Skeletal muscle tissue (tissue), 4 donors: ENCODE measurements around the gene TNK1. TPM values are rescaled to one million over a fixed set of nuclear protein-coding genes. Genes with fewer than 3 reads are reported as not detected.
"Not testable (repeated sequence)": the region's sequence is repeated elsewhere in the genome, so short reads cannot be mapped to it uniquely, and the experiment has no call there.

Source experiments
- H3K27ac ChIP-seq: one replicate; pipeline ENCODE4 v1.7.0; 2013; ENCODE audit warnings: mild to moderate bottlenecking, low read depth, low read length, inconsistent platforms
- H3K27me3 ChIP-seq, 3 donors: one replicate each; pipeline ENCODE4 v1.7.0; 2013; ENCODE audit warnings: low read length in 3 of 3; ENCODE audit not compliant: control insufficient read depth in 3 of 3, insufficient read depth in 3 of 3
- H3K36me3 ChIP-seq, 3 donors: one replicate each; pipeline ENCODE4 v1.7.0; 2013; ENCODE audit warnings: low read length in 3 of 3; ENCODE audit not compliant: control insufficient read depth in 3 of 3, insufficient read depth in 3 of 3
- H3K4me1 ChIP-seq, 3 donors: one replicate each; pipeline ENCODE4 v1.7.0; 2013; ENCODE audit warnings: low read length in 3 of 3, mild to moderate bottlenecking in 3 of 3; ENCODE audit not compliant: control insufficient read depth in 3 of 3, insufficient read depth in 3 of 3
- H3K4me3 ChIP-seq, 3 donors: one replicate each; pipeline ENCODE4 v1.7.0; 2013; ENCODE audit warnings: low read length in 3 of 3
- H3K9ac ChIP-seq, 3 donors: one replicate each; pipeline ENCODE4 v1.7.0; 2013; ENCODE audit warnings: low read length in 3 of 3, mild to moderate bottlenecking in 3 of 3, moderate library complexity in 2 of 3, low read depth in 1 of 3
- H3K9me3 ChIP-seq, 3 donors: one replicate each; pipeline ENCODE4 v1.7.0; 2013; ENCODE audit warnings: low read length in 3 of 3; ENCODE audit not compliant: control insufficient read depth in 3 of 3
- total RNA-seq: library from RNA; depleted of rRNA; stranded (reverse); fragments of >200 nt; gene quantifications from one replicate; pipeline ENCODE4 v1.2.3, GENCODE V29; 2014
- donor health status: Osteomylitis.

Gene TNK1
- total RNA-seq, 1 donor from 2014 or later: not detected

- no peaks in the 10 kb centered on the region for H3K27me3 ChIP-seq
- no peaks in the 10 kb centered on the region for H3K36me3 ChIP-seq
- H3K27ac ChIP-seq: no peak within 1 kb of the TSS
- H3K4me3 ChIP-seq: peak within 1 kb of the TSS in 1 of 3 donors; percentile 40
- H3K9ac ChIP-seq: peak within 1 kb of the TSS in 2 of 3 donors; percentile 14 to 55
- peaks cover 25 to 61% (median 43%) of the 10 kb centered on the region in 3 donors for H3K4me1 ChIP-seq
- H3K9me3 ChIP-seq: no peaks in the 10 kb centered on the region
Observed at GRCh38 chr17:7355053-7355452, 25.8 kb upstream of the TNK1 start, which contains the start of gene TMEM95. Gene TMEM95 (plus strand): TSS chr17:7355156. CDS start chr17:7355205, 49 bp downstream.

DNA sequence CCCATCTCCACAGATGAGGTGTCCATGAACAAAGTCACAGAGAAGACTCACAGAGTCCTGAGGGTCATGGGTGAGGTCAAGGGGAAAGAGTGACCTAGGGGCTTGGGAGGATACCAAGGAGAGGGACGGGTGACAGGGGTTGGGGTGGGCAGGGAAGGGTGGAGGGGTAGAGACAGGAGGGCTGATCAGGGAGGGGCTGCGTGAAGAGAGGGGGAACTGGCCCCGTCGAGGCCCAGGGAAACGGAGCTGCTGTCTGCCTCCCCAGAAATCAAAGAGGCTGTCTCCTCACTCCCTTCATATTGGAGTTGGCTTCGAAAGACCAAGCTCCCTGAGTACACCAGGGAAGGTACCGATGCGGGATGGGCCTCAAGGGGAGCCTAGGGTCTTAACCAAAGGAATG lies 25.3 kb upstream of the TNK1 start:
- no peak overlapping the region for H3K27ac ChIP-seq
- H3K4me3 ChIP-seq: no peak overlapping the region
- H3K36me3 ChIP-seq: no peaks in the 10 kb centered on the region
- H3K27me3 ChIP-seq: no peaks in the 10 kb centered on the region
- no peak overlapping the region for H3K9ac ChIP-seq
- H3K9me3 ChIP-seq: no peaks in the 10 kb centered on the region
- H3K4me1 ChIP-seq: peaks cover 25 to 58% (median 40%) of the 10 kb centered on the region in 3 donors

- Histone ChIP-seq H3K27ac (peak overlapping the region; percentile 41), H3K27me3 (no peaks in the 10 kb centered on the region), H3K36me3 (no peaks in the 10 kb centered on the region), H3K4me3 (no peak overlapping the region), H3K9ac (peak overlapping the region in 1 of 3 donors; percentile 40), H3K4me1 (peaks cover 25 to 53% (median 36%) of the 10 kb centered on the region in 3 donors), H3K9me3 (no peaks in the 10 kb centered on the region)
Observed at GRCh38 chr17:7356072-7356549, 24.8 kb upstream of the TNK1 start.

DNA sequence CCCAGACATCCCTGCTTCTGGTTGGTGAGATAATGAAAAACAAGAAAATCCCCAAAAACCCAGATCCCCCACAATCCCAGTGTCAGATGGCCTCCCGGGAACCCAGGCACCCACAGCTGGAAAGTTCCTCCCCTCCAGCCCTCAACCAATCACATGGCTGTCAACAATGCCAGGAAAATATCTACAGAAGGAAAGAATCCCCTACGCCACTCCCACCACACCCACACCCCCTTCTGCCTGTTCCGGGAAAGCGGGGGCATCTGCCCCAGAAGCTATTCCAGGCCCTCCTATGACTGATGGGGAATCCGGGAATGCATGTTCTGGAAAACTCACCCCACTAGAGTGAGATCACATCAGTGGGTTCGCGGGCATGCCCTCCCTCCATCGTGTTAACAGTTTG lies 24.1 kb upstream of the TNK1 start:
- H3K9me3 ChIP-seq: no peaks in the 10 kb centered on the region
- peak overlapping the region in 2 of 3 donors; percentile 39 to 40 for H3K9ac ChIP-seq
- peak overlapping the region; percentile 41 for H3K27ac ChIP-seq

DNA sequence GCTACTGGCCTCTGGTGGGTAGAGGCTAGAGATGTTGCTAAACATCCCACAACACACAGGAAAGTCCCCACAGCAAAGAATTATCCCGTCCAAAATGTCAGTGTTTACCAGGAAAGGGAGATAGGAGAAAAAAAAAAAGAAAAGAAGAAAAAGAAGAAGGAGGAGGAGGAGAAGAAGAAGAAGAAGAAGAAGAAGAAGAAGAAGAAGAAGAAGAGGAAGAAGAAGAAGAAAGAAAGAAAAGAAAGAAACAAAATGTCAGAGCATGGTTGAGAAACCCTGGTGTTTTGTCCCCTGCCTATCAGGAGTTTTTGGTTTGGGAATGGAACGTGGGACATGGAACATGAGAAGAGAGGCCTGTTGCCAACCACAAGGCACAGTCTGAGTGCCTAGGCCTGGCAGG lies 23.5 kb upstream of the TNK1 start:
- Histone ChIP-seq H3K36me3 (no peaks in the 10 kb centered on the region), H3K4me1 (peaks cover 24 to 50% (median 32%) of the 10 kb centered on the region in 3 donors), H3K9me3 (no peaks in the 10 kb centered on the region), H3K9ac (peak overlapping the region in 1 of 3 donors; percentile 45), H3K27ac (peak overlapping the region; percentile 11), H3K27me3 (no peaks in the 10 kb centered on the region), H3K4me3 (no peak overlapping the region)

More for the DNA sequence above, 24.1 kb upstream of the TNK1 start:
- Histone ChIP-seq H3K4me3 (no peak overlapping the region), H3K4me1 (peaks cover 25 to 51% (median 33%) of the 10 kb centered on the region in 3 donors), H3K27me3 (no peaks in the 10 kb centered on the region), H3K36me3 (no peaks in the 10 kb centered on the region)

- Histone ChIP-seq H3K9ac (no peak overlapping the region), H3K27ac (no peak overlapping the region), H3K9me3 (no peaks in the 10 kb centered on the region), H3K4me3 (no peak overlapping the region), H3K4me1 (peaks cover 3 to 8% (median 4%) of the 10 kb centered on the region in 3 donors), H3K27me3 (no peaks in the 10 kb centered on the region), H3K36me3 (no peaks in the 10 kb centered on the region)
Observed at GRCh38 chr17:7361906-7362305, 19.0 kb upstream of the TNK1 start.

DNA sequence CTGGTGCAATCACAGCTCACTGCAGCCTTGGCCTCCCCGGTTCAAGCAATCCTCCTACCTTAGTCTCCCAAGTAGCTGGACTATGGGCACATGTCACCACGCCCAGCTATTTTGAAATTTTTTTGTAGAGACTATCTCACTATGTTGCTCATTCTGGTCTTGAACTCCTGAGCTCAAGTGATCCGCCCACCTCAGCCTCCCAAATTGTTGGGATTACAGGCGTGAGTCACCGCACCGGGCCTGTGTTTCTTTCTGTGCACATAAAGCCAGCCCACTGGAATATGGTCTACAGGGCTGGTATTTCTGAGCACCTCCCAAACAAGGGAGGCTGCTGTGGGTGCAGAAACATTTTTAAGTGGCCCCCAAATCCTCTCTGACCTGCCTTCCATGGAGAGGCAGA lies 17.6 kb upstream of the TNK1 start:
- H3K27ac ChIP-seq: no peak overlapping the region

DNA sequence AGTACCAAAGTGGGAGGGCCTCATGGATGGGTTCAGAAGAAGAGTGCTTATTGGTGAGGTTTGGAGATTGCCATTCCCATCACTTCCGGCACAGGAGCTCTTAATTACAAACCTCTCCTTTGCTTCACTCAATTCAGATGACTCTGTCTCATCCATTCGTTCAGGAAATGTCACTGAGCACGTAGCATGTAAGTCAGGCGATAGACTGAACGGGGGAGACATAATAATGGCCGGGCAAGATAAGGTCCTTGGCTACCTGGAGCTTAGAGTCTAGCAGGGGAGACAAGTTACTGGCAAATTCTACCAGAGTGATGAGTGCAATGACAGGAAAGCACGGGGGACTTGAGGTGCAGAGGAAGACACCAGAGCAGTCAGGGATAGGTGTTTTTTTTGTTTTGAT lies 14.9 kb upstream of the TNK1 start:
- H3K36me3 ChIP-seq, H3K4me1 ChIP-seq, H3K9ac ChIP-seq, H3K9me3 ChIP-seq, H3K4me3 ChIP-seq, H3K27ac ChIP-seq, H3K27me3 ChIP-seq: not testable (repeated sequence)

More for the DNA sequence above, 17.6 kb upstream of the TNK1 start:
- Histone ChIP-seq H3K9ac (no peak overlapping the region), H3K9me3 (no peaks in the 10 kb centered on the region), H3K4me3 (no peak overlapping the region), H3K36me3 (no peaks in the 10 kb centered on the region), H3K4me1 (no peaks in the 10 kb centered on the region), H3K27me3 (no peaks in the 10 kb centered on the region)

DNA sequence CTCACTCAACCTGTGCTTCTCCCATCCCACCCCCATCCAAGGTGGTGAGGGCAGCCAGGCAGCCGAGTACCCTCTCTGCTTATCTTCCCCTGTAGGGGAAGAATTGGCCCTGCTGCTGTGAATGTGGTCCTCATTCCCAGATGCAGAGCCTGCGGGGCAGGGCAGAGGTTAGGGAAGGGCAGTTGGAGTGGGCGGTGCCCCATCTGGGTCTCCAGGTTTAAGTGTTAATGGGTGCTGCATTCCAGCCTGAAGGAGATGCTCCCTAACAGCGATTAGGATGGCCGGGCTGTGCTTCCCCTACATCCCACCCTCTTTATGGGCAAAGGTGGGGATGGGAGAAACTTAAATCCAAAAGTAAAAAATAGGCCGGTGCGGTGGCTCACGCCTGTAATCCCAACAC lies 13.8 kb upstream of the TNK1 start:
- Histone ChIP-seq H3K9me3 (no peaks in the 10 kb centered on the region), H3K4me1 (no peaks in the 10 kb centered on the region), H3K9ac (no peak overlapping the region), H3K27ac (no peak overlapping the region), H3K36me3 (no peaks in the 10 kb centered on the region), H3K27me3 (peaks cover 0 to 2% (median 0%) of the 10 kb centered on the region in 3 donors), H3K4me3 (no peak overlapping the region)

DNA sequence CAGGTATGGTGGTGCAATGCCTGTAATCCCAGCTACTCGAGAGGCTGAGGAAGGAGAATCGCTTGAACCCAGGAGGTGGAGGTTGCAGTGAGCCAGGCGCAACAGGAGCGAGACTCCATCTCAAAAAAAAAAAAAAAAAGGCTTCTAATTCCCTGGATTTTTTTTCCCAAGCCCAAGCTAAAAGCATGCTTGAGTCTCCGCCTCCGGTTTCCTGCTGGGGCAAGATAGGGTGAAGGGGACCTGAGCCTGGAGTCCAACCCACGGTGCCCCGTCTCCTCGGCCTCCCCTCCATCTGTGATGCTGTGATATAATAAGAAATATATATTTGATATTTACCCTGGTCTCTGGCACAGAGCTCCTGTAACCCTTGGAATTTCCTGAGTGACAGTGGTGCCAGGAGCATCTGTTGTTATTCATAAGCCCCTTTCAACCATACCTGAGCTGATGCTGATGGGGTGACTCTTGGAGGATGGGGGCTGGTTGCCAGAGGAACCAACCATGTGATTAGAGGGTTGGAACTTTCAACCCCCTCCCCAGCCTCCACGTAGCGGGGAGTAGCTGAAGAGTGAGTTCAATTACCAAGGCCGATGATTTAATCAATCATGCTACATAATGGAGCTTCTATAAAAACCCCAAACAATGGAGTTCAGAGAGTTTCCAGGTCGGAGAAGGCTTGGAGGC lies 12.8 kb upstream of the TNK1 start:
- H3K4me1 ChIP-seq: no peaks in the 10 kb centered on the region
- H3K27me3 ChIP-seq: peaks cover 0 to 2% (median 0%) of the 10 kb centered on the region in 3 donors
- H3K9me3 ChIP-seq: no peaks in the 10 kb centered on the region
- H3K36me3 ChIP-seq: no peaks in the 10 kb centered on the region
- no peak overlapping the region for H3K4me3 ChIP-seq
- H3K9ac ChIP-seq: no peak overlapping the region
- H3K27ac ChIP-seq: no peak overlapping the region
